SK-N-MC (cell line): Measurements from ENCODE around the gene TLE4.

Source experiments
- DNase-seq: peaks from one replicate; pipeline ENCODE4 v3.0.0-alpha.2; 2011; ENCODE audit warnings: low read depth, low spot score
- H3K27ac ChIP-seq: fragments of 200-600 bp; sonication (generic); 2 replicates; pipeline ENCODE4 v1.5.1; 2016; ENCODE audit warnings: mixed run types
- H3K36me3 ChIP-seq: fragments of 200-600 bp; sonication (generic); 2 replicates; pipeline ENCODE4 v1.6.1; 2017; ENCODE audit warnings: antibody characterized with exemption, low read length, mixed read lengths; ENCODE audit not compliant: insufficient read depth
- H3K4me3 ChIP-seq: fragments of 200-600 bp; sonication (generic); 2 replicates; pipeline ENCODE4 v1.5.1; 2016
- H3K9ac ChIP-seq: fragments of 200-600 bp; sonication (generic); 2 replicates; pipeline ENCODE4 v1.8.0; 2017; ENCODE audit warnings: mixed run types, mixed read lengths; ENCODE audit not compliant: insufficient read length
- H3K9me3 ChIP-seq: fragments of 200-600 bp; sonication (generic); 2 replicates; pipeline ENCODE4 v1.6.1; 2017; ENCODE audit warnings: low read depth, mild to moderate bottlenecking, antibody characterized with exemption, low read length, moderate library complexity, mixed read lengths
- EZH2 ChIP-seq: fragments of 200-600 bp; sonication (generic); IDR thresholded peaks from one replicate; pipeline ENCODE4 v1.6.1; 2017; ENCODE audit warnings: antibody characterized with exemption
- FOXP2 ChIP-seq: optimal IDR thresholded peaks from 2 replicates; pipeline ENCODE3; 2011; ENCODE audit warnings: mild to moderate bottlenecking, moderate library complexity; ENCODE audit not compliant: insufficient read depth; ENCODE audit errors: extremely low read length, control extremely low read depth
- POLR2AphosphoS5 ChIP-seq: IDR thresholded peaks from 2 replicates; pipeline ENCODE4 v1.6.1; 2012; ENCODE audit warnings: mild to moderate bottlenecking, low read depth, low read length, borderline replicate concordance

The TLE4 gene

DNA sequence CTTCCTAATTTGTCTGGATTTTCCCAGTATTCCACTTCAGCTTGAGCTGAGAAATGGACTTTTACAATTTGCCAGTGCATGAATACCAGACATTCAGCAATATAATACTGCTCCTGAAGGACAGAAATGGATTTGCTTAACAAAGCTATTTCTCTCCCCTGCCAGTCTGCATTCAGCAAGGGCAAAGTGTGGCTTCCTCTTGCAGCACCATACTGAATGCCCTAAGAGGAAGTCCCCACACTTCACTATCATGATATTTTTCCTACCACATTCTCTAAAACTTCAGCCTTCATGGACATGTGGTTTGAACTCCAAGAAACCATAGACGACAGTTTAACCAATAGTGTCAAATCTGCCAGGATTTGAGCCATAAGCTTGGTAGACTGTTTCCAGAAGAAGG lies 19.8 kb upstream of the TLE4 start:
- no peak overlapping the region for H3K27ac ChIP-seq
- no peak overlapping the region for H3K4me3 ChIP-seq
- no peaks in the 10 kb centered on the region for H3K36me3 ChIP-seq
- DNase-seq: no peak
- TF ChIP-seq POLR2AphosphoS5: no peak
- TF ChIP-seq FOXP2: no peak
- no peak for TF ChIP-seq EZH2
- H3K9ac ChIP-seq: no peak overlapping the region
- no peaks in the 10 kb centered on the region for H3K9me3 ChIP-seq

DNA sequence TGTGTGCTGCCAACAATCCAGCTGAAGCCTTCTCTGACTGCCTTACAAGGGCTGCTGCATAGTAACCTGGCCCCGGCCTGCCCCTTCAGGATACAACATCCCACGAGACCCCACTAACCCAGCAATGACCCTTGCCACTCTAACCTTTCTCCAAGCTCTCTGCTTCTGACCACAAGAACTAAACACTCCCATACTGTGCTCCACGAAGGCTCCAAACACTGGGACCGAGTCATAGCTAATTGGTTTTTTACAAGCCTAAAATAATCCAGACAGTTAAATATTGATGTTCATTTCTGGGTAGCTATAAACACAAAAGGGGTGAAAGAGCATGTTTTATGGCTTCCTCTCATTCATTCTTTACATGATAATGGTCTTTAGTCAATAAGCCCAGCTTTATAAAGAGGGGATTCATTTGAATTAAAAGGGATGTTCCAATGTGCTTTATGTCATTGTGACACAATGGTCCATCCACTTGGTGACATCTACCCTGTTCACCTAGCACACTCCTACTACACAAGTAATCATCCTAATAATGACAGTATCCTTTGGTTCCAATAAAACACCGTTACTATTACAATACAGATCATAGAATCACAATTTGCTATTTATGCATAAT lies 16.2 kb upstream of the TLE4 start:
- H3K9me3 ChIP-seq: no peaks in the 10 kb centered on the region
- no peak overlapping the region for H3K27ac ChIP-seq
- TF ChIP-seq EZH2: no peak
- no peak for TF ChIP-seq POLR2AphosphoS5
- TF ChIP-seq FOXP2: no peak
- DNase-seq: no peak
- no peak overlapping the region for H3K9ac ChIP-seq
- no peaks in the 10 kb centered on the region for H3K36me3 ChIP-seq
- no peak overlapping the region for H3K4me3 ChIP-seq

DNA sequence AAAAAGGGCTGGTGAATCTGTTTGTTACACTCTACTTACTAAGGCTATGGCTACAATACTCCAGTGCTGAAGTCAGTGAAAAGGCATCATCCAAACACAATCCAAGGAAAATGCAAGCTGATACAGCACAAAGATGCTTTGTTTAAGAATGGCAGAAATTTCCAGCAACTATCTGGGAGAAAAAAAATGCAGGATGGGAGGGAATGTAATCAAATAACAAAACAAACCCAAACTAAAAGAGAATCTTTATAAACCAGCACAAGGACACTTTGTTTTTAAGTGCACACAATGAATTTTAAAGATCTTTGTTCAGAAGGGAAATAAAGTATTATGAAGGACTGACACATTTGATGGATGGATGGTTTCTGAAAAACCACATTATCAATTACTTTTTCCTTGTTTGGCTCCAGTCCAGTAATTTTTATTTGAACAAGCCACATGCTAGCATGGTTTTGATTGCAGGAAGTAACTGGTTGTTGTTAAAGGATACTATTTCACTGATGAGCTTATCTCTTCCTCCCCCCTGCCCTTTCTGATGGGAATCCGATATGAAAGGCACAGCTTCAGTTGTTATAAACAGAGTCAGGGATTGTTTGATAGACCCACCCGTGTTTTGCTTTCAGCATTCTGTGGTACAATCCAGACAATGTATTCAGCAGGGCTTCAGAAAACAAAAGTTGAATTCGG lies 12.1 kb upstream of the TLE4 start:
- Histone ChIP-seq H3K27ac (no peak overlapping the region), H3K36me3 (no peaks in the 10 kb centered on the region), H3K9ac (no peak overlapping the region), H3K4me3 (no peak overlapping the region), H3K9me3 (no peaks in the 10 kb centered on the region)
- TF ChIP-seq EZH2: no peak
- TF ChIP-seq FOXP2: no peak
- no peak for TF ChIP-seq POLR2AphosphoS5
- DNase-seq: no peak

DNA sequence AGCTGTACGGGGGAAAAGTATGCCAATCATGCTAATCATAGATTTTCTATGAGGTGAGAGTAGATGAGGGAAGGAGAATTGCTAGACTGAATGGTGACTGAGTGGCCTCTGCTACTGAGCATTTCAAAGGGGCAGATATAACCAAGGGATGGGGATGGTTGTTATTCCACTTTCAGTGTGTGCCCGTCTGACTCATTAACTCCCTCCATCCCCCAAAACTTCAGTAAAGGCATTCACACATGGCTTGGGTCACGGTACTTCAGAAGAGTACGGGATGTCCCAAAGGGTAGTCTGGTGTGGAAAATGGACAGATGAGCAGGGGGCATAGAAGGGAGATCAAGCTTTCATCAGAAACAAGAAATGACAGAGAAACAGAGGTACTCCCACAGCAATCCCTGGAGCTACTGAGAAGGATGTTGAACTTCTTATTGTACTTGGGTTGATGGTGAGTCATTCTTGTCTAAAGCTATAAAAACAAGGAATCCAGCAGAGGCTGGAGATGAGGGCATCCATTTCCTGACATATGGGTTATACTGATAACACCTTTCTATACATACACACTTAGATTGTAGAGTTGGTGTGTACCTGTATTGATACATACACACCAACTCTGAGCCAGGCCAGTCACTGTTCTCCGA lies 8.9 kb upstream of the TLE4 start:
- no peak for DNase-seq
- Histone ChIP-seq H3K27ac (no peak overlapping the region), H3K4me3 (no peak overlapping the region), H3K9me3 (no peaks in the 10 kb centered on the region), H3K36me3 (no peaks in the 10 kb centered on the region), H3K9ac (no peak overlapping the region)
- TF ChIP-seq EZH2: no peak
- no peak for TF ChIP-seq FOXP2
- no peak for TF ChIP-seq POLR2AphosphoS5

DNA sequence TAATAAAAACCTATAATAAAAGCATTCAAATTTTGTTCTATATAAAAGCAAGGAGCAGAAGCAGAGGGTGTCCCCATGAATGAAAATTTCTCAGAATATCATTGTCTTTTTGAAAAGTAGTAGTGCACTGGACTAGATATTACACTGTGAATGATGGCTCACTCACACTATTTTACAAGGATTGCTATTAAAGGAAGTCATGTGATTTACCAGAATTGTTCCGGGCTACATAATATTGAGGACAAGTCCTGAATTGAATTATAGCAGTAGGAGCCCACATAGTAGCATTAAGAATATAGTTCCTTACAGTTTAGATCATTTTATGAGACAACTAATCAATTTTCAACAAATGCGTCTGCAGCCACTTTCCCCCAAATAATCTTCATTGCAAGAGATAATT lies 7.7 kb upstream of the TLE4 start:
- no peak for DNase-seq
- Histone ChIP-seq H3K27ac (no peak overlapping the region), H3K4me3 (no peak overlapping the region), H3K9me3 (no peaks in the 10 kb centered on the region), H3K9ac (no peak overlapping the region), H3K36me3 (no peaks in the 10 kb centered on the region)
- TF ChIP-seq FOXP2 (no peak), EZH2 (no peak), POLR2AphosphoS5 (no peak)

DNA sequence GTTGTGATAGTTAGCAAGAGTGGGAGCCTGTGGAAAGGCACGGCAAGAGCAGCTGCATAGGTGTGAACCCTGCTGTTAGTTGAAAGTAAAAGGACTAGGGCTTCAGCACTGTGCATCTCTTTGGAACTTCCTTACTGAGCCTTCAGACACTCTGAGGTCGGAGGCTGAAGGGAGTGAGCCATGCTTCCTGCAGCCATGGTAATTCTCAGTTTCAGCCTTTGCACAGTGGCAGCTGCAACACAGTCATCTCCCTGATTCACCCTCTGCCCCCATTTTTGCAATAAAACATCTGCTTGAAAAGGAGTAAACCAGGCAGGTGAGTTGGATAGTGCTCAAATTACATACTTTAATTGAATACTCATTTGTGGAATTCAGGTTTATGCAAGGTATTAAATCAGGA lies 6.5 kb upstream of the TLE4 start:
- no peaks in the 10 kb centered on the region for H3K36me3 ChIP-seq
- no peak overlapping the region for H3K9ac ChIP-seq
- TF ChIP-seq FOXP2 (no peak), EZH2 (no peak), POLR2AphosphoS5 (no peak)
- no peak overlapping the region for H3K4me3 ChIP-seq
- H3K9me3 ChIP-seq: no peaks in the 10 kb centered on the region
- no peak for DNase-seq
- no peak overlapping the region for H3K27ac ChIP-seq

DNA sequence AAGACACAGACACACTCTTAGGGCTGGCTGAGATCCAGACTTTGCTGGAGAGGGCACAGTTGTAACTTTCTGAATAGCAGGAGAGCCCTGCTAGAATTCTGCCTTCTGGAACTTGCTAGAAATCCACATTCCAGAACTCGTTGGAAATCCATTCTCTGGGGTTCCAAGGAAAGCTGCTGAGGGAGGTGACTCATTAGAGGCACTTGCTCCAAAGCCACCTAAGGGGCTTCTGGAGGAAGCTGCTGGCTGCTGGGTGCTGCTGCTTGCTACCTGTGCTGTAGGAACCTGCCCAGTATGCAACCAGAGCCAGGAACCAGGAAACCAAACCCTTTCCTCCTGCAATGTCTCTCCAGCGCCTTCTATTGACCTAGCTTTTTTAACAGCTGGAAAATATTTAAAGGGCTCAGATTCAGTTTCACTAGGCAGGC lies 4.1 kb upstream of the TLE4 start:
- TF ChIP-seq POLR2AphosphoS5 (no peak), EZH2 (no peak)
- Histone ChIP-seq H3K27ac (no peak overlapping the region), H3K36me3 (no peaks in the 10 kb centered on the region), H3K4me3 (no peak overlapping the region), H3K9me3 (no peaks in the 10 kb centered on the region), H3K9ac (no peak overlapping the region)
- no peak for DNase-seq

DNA sequence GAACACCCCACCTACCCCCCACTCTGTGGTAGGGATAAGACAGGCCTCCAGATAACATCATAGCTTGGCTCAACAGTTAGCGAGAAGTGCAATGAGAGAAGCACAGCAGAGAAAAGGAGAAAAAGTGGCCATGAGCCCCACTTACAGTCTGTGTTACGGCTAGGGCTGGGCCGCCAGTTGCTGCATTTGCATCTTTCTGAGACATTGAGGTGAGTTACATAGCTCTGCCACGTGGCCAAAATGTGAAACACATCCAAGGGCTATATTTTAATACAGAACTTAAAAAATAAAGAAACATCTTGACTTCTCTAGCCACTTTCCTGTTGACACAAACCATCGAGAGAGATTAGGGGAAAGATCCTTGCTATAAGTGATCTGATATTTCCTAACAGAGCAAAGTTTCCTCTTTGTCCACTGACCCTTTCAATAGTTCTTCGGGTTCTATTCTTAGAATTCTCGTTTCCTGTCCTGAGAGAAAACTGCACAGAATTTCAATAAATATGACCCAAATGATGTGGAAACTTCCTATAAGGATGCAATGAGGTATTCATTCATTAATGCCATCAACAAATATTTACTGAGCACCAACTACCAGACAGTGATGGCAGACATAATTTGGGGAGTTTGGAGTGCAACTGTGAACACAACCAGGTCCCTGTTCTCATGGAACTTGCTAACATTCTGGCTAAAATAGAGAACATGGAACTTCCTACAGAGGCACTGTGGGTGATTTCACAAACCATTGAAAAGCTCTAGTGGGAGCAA lies 3.2 kb upstream of the TLE4 start:
- Histone ChIP-seq H3K9me3 (no peaks in the 10 kb centered on the region), H3K27ac (no peak overlapping the region), H3K4me3 (no peak overlapping the region), H3K36me3 (no peaks in the 10 kb centered on the region), H3K9ac (no peak overlapping the region)
- TF ChIP-seq EZH2 (no peak), FOXP2 (no peak), POLR2AphosphoS5 (no peak)
- no peak for DNase-seq
